NCI-H1105 (cell line): ENCODE results near the gene SECTM1.
A peak's percentile ranks its signal among the peaks of the same experiment; 100 is the strongest.
"Not testable (repeated sequence)": the region's sequence is repeated elsewhere in the genome, so short reads cannot be mapped to it uniquely, and the experiment has no call there.

Source experiments
- DNase-seq: peaks from one replicate; lab custom pipeline; 2025; lab: John Stamatoyannopoulos, UW

Gene SECTM1

GRCh38 chr17:82369211-82369610 is 35.6 kb upstream of the SECTM1 start:
- DNase-seq, result no peak

- DNase-seq, result no peak
These were observed 34.4 kb upstream of the SECTM1 start for GRCh38 chr17:82367724-82368524.

GRCh38 chr17:82366749-82367148 is 33.2 kb upstream of the SECTM1 start:
- no peak for DNase-seq

GRCh38 chr17:82365606-82366295 is 32.2 kb upstream of the SECTM1 start:
- no peak for DNase-seq

GRCh38 chr17:82361885-82362633 is 28.5 kb upstream of the SECTM1 start:
- DNase-seq, result no peak

- not testable (repeated sequence) for DNase-seq
These were observed 26.0 kb upstream of the SECTM1 start for GRCh38 chr17:82359451-82360074.

- DNase-seq, result peak; percentile 34
These were observed 25.1 kb upstream of the SECTM1 start, which contains the start of gene TEX19 for GRCh38 chr17:82358465-82359350. TSS of gene TEX19 (plus strand) at chr17:82359247. CDS start at chr17:82362151, 2,904 bp downstream.

- no peak for DNase-seq
These were observed 23.8 kb upstream of the SECTM1 start for GRCh38 chr17:82357394-82357793.

- no peak for DNase-seq
These were observed 23.3 kb upstream of the SECTM1 start for GRCh38 chr17:82356845-82357355.

GRCh38 chr17:82355770-82356427 is 22.3 kb upstream of the SECTM1 start:
- DNase-seq, result no peak

GRCh38 chr17:82354804-82355308 is 21.3 kb upstream of the SECTM1 start:
- DNase-seq, result no peak

- DNase-seq, result no peak
These were observed 19.9 kb upstream of the SECTM1 start for GRCh38 chr17:82353484-82353883.

- DNase-seq, result peak; percentile 78
These were observed 18.3 kb upstream of the SECTM1 start for GRCh38 chr17:82351713-82352488.

GRCh38 chr17:82351254-82351712 is 17.7 kb upstream of the SECTM1 start:
- DNase-seq, result no peak

- no peak for DNase-seq
These were observed 16.8 kb upstream of the SECTM1 start for GRCh38 chr17:82350182-82351030.

- no peak for DNase-seq
These were observed 15.7 kb upstream of the SECTM1 start for GRCh38 chr17:82349287-82349701.

GRCh38 chr17:82348866-82349265 is 15.3 kb upstream of the SECTM1 start:
- no peak for DNase-seq

- DNase-seq, result no peak
These were observed 14.9 kb upstream of the SECTM1 start for GRCh38 chr17:82348434-82348833.
